Progenitor cell of endocrine pancreas (in vitro differentiated cells): Measurements from ENCODE around the gene CROCC2. TPM values are rescaled to one million over a fixed set of nuclear protein-coding genes. Genes with fewer than 3 reads are reported as not detected.

Experiments
- DNase-seq: peaks from one replicate; pipeline ENCODE4 v3.0.0; 2021; ENCODE audit warnings: low spot score; ENCODE audit not compliant: unreplicated experiment
- H3K27ac Mint-ChIP-seq: 2 replicates; pipeline ENCODE4 v1.8.0; 2021; ENCODE audit warnings: mild to moderate bottlenecking, moderate library complexity, mixed read lengths
- H3K27me3 Mint-ChIP-seq: 2 replicates; pipeline ENCODE4 v1.8.0; 2021; ENCODE audit warnings: mixed read lengths
- H3K36me3 Mint-ChIP-seq: 2 replicates; pipeline ENCODE4 v1.8.0; 2022; ENCODE audit warnings: mixed read lengths; ENCODE audit not compliant: insufficient read depth
- H3K4me1 Mint-ChIP-seq: 2 replicates; pipeline ENCODE4 v1.8.0; 2021; ENCODE audit warnings: low read depth, mixed read lengths
- H3K4me3 Mint-ChIP-seq: 2 replicates; pipeline ENCODE4 v1.8.0; 2021; ENCODE audit warnings: low read depth, mild to moderate bottlenecking, moderate library complexity, mixed read lengths
- H3K9me3 Mint-ChIP-seq: 2 replicates; pipeline ENCODE4 v1.8.0; 2021; ENCODE audit warnings: low read depth, mixed read lengths
- CTCF ChIP-seq: fragments of 200-600 bp; sonication (generic); IDR thresholded peaks from one replicate; pipeline ENCODE4 v1.5.0; 2021; ENCODE audit warnings: antibody characterized with exemption, mild to moderate bottlenecking; ENCODE audit not compliant: unreplicated experiment
- total RNA-seq: library from RNA; stranded (reverse); gene quantifications from 2 replicates; pipeline ENCODE4 v1.2.1, GENCODE V29; 2021

The CROCC2 gene
- total RNA-seq, 1 donor from 2014 or later: 0.36 TPM

- TF ChIP-seq CTCF: no peak
- H3K27me3 Mint-ChIP-seq: no peaks in the 10 kb centered on the region
- no peaks in the 10 kb centered on the region for H3K36me3 Mint-ChIP-seq
- peaks cover 9% of the 10 kb centered on the region for H3K4me1 Mint-ChIP-seq
- DNase-seq: peak; percentile 8
- no peak overlapping the region for H3K4me3 Mint-ChIP-seq
- no peaks in the 10 kb centered on the region for H3K9me3 Mint-ChIP-seq
- H3K27ac Mint-ChIP-seq: no peak overlapping the region
Measured at GRCh38 chr2:240962300-240963064, 56.3 kb downstream of the CROCC2 start.

- Mint-ChIP-seq H3K4me1 (peaks cover 9% of the 10 kb centered on the region), H3K36me3 (no peaks in the 10 kb centered on the region), H3K9me3 (no peaks in the 10 kb centered on the region), H3K27me3 (no peaks in the 10 kb centered on the region), H3K4me3 (no peak overlapping the region), H3K27ac (no peak overlapping the region)
- TF ChIP-seq CTCF: no peak
- DNase-seq: peak; percentile 8
Measured at GRCh38 chr2:240963065-240963867, 57.1 kb downstream of the CROCC2 start.

- peak; percentile 0 for DNase-seq
- Mint-ChIP-seq H3K4me3 (no peak overlapping the region), H3K4me1 (peaks cover 9% of the 10 kb centered on the region), H3K27ac (no peak overlapping the region), H3K36me3 (no peaks in the 10 kb centered on the region), H3K9me3 (no peaks in the 10 kb centered on the region), H3K27me3 (no peaks in the 10 kb centered on the region)
- TF ChIP-seq CTCF: no peak
Measured at GRCh38 chr2:240963868-240964703, 58.0 kb downstream of the CROCC2 start.

- H3K9me3 Mint-ChIP-seq: no peaks in the 10 kb centered on the region
- peak; percentile 8 for DNase-seq
- no peak for TF ChIP-seq CTCF
- H3K27me3 Mint-ChIP-seq: no peaks in the 10 kb centered on the region
- no peaks in the 10 kb centered on the region for H3K36me3 Mint-ChIP-seq
- H3K4me3 Mint-ChIP-seq: no peak overlapping the region
- no peak overlapping the region for H3K27ac Mint-ChIP-seq
- peaks cover 9% of the 10 kb centered on the region for H3K4me1 Mint-ChIP-seq
Measured at GRCh38 chr2:240964704-240965295, 58.7 kb downstream of the CROCC2 start.
